ENCODE results near the gene CHD5. TPM values are rescaled to one million over a fixed set of nuclear protein-coding genes. Genes with fewer than 3 reads are reported as not detected.

The CHD5 gene
- total RNA-seq, 4 donors from 2014 or later: 0.05 TPM; not detected in 3

DNA sequence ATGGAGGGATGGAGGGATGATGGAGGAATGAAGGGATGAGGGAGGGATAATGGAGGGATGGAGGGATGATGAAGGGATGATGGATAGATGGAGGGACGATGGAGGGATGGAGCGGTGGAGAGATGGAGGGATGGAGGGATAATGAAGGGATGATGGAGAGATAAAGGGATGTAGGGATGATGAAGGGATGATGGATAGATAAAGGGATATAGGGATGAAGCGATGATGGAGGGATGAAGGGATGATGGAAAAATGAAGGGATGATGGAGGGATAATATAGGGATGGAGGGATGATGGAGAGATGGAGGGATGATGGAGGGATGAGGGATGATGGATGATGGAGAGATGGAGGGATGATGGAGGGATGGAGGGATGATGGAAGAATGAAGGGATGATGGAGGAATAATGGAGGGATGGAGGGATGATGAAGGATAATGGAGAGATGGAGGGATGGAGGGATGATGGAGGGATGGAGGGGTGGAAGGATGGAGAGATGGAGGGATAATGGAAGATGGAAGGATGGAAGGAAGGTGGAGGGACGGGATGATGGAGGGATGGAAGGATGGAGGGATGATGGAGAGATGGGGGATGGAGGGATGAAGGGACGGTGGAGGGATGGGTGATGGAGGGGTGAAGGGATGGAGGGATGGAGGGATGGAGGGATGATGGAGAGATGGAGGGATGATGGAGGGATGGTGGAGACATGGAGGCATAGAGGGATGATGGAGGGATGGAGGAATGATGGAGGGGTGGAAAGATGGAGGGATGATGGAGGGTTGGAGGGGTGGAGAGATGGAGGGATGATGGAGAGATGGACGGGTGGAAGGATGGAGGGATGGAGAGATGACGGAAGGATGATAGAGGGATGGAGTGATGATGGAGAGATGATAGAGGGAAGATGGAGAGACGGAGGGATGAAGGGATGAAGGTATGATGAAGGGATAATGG lies 72.4 kb downstream of the CHD5 start:
- no peak for TF ChIP-seq CTCF (IDR thresholded peaks at IDR 0.05 in 4 of 5, conservative IDR thresholded peaks at IDR 0.05 in 1 of 5)
- no peak for TF ChIP-seq POLR2A (IDR thresholded peaks at IDR 0.05)
- no peaks in the 10 kb centered on the region for H3K9me3 ChIP-seq
- DNase-seq: no peak
- ATAC-seq: no peak
- peaks cover 8 to 39% (median 15%) of the 10 kb centered on the region in 3 donors for H3K27me3 ChIP-seq
- no peaks in the 10 kb centered on the region for H3K4me1 ChIP-seq
- H3K36me3 ChIP-seq: no peaks in the 10 kb centered on the region
- H3K4me3 ChIP-seq: no peak overlapping the region
- in situ Hi-C loops (cut with MboI; ENCODE audit: low sequenced_read_pairs in 4 of 4) (no loop called here), intact Hi-C loops (cut with DNase I; ENCODE audit: low total_unique reads) (no loop called here)
- no peak overlapping the region for H3K27ac ChIP-seq

DNA sequence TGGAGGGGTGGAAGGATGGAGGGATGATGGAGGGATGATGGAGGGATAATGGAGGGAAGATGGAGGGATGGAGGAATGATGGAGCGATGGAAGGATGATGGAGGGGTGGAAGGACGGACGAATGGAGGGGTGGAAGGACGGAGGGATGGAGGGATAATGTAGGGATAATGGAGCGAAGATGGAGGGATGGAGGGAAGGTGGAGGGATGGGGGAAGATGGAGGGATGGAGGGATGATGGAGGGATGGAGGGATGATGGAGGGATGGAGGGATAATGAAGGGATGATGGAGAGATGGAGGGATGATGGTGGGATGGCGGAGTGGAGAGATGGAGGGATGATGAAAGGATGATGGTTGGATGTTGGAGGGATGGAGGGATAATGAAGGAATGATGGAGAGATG lies 73.1 kb downstream of the CHD5 start:
- no peak for DNase-seq
- TF ChIP-seq POLR2A (IDR thresholded peaks at IDR 0.05) (no peak), CTCF (IDR thresholded peaks at IDR 0.05 in 4 of 5, conservative IDR thresholded peaks at IDR 0.05 in 1 of 5) (no peak)
- no peak for ATAC-seq
- H3K27ac ChIP-seq: no peak overlapping the region
- H3K36me3 ChIP-seq: no peaks in the 10 kb centered on the region
- in situ Hi-C loops (cut with MboI; ENCODE audit: low sequenced_read_pairs in 4 of 4): no loop called here
- H3K27me3 ChIP-seq: peaks cover 8 to 44% (median 15%) of the 10 kb centered on the region in 3 donors
- no peaks in the 10 kb centered on the region for H3K9me3 ChIP-seq
- no peaks in the 10 kb centered on the region for H3K4me1 ChIP-seq
- intact Hi-C loops (cut with DNase I; ENCODE audit: low total_unique reads): no loop called here
- H3K4me3 ChIP-seq: no peak overlapping the region

DNA sequence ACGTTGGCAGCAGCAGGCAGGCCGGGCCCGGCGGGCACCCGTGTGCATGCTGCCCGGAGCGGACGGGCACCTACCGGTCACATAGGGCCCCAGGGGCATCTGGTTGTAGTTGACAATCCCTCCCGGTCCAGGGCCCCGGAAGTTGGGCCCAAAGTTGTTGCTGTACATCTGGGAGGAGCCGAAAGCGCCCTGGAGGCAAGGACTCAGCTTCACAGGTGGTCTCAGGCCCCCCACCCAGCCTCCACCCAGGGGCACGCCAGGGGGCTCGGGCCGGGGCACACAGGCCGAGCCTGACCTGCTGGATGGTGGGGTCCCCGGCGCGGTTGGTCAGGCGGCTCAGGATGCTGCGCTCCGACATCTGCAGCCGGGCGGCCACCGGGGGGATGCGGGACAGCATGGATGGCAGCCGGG lies 73.8 kb downstream of the CHD5 start:
- Histone ChIP-seq H3K4me1 (no peaks in the 10 kb centered on the region), H3K27ac (no peak overlapping the region), H3K36me3 (no peaks in the 10 kb centered on the region), H3K27me3 (peaks cover 13 to 44% (median 15%) of the 10 kb centered on the region in 3 donors), H3K4me3 (no peak overlapping the region), H3K9me3 (no peaks in the 10 kb centered on the region)
- in situ Hi-C loops (cut with MboI; ENCODE audit: low sequenced_read_pairs in 4 of 4): no loop called here
- no peak for DNase-seq
- no peak for TF ChIP-seq CTCF (IDR thresholded peaks at IDR 0.05 in 4 of 5, conservative IDR thresholded peaks at IDR 0.05 in 1 of 5)
- no peak for TF ChIP-seq POLR2A (IDR thresholded peaks at IDR 0.05)
- intact Hi-C loops (cut with DNase I; ENCODE audit: low total_unique reads): no loop called here
- no peak for ATAC-seq

- H3K4me1 ChIP-seq: no peaks in the 10 kb centered on the region
- no peak overlapping the region for H3K27ac ChIP-seq
- TF ChIP-seq CTCF (IDR thresholded peaks at IDR 0.05 in 4 of 5, conservative IDR thresholded peaks at IDR 0.05 in 1 of 5) (no peak), POLR2A (IDR thresholded peaks at IDR 0.05) (no peak)
- DNase-seq (no peak), ATAC-seq (no peak)
- intact Hi-C loops (cut with DNase I; ENCODE audit: low total_unique reads) (no loop called here), in situ Hi-C loops (cut with MboI; ENCODE audit: low sequenced_read_pairs in 4 of 4) (no loop called here)
- no peaks in the 10 kb centered on the region for H3K36me3 ChIP-seq
- no peak overlapping the region for H3K4me3 ChIP-seq
- H3K27me3 ChIP-seq: peaks cover 15 to 44% (median 16%) of the 10 kb centered on the region in 3 donors
- no peaks in the 10 kb centered on the region for H3K9me3 ChIP-seq
Measured at GRCh38 chr1:6105763-6106162, 74.4 kb downstream of the CHD5 start.

All from gastrocnemius medialis (tissue), 4 donors.